ENCODE measurements around the gene ALOX15.

- TF ChIP-seq CTCF (IDR thresholded peaks at IDR 0.05): peak in 3 of 6 experiments; percentile 7 to 39 (median 36)
- TF ChIP-seq POLR2A (IDR thresholded peaks at IDR 0.05): no peak
These were observed 46.4 kb downstream of the ALOX15 start for GRCh38 chr17:4594931-4595684.
